HG03097 (cell line): ENCODE results near the gene CDH4.

Experiments used
- ATAC-seq: cut with Tn5 transposase; IDR thresholded peaks from one replicate; pipeline ENCODE4 v1.9.1; 2021; ENCODE audit not compliant: unreplicated experiment, low FRiP score

The CDH4 gene

DNA sequence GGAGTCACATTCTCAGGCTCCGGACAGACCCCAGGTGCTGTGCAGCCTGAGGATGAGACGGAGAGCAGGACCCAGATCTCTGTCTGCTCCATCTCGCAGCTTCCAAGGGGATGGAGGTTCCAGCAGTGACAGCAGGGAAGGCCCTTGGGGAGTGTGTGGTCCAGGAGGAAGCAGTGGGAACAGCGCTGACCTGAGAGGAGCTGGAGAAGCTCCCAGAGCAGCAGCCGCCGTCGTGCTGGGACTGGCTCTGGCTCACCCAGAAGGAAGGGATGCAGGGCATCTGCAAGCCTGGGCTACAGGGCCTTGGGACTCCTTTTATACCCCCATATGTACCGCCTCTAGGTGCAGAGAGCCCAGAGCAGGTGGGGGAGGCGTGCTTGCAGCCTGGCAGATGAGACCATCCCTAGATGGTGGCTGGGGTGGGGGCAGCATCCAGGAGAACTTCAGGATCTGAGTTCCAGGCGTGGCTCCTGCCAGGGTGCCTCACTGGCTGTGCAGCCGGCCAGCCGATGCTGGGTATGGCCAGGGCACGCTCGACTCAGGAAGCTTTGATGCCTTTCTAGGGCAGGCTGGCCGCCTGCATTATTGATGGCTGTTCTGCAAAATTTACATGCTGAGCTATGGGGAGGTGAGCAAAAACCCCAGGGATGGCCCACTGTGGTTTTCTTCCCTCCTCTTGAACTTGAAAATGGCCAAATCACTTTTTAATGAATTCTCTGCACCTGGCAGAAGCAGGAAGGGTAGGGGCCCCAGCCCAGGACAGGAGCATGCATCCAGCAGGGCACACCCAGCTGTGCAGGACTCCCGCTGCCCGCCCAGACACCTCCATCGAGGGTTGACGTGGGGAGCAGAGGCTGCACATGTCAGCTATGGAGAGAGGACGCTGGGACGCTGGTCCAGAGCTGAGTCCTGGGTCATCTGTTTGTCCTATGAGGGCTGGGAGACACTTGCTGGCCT lies 634.0 kb downstream of the CDH4 start:
- no peak for ATAC-seq

DNA sequence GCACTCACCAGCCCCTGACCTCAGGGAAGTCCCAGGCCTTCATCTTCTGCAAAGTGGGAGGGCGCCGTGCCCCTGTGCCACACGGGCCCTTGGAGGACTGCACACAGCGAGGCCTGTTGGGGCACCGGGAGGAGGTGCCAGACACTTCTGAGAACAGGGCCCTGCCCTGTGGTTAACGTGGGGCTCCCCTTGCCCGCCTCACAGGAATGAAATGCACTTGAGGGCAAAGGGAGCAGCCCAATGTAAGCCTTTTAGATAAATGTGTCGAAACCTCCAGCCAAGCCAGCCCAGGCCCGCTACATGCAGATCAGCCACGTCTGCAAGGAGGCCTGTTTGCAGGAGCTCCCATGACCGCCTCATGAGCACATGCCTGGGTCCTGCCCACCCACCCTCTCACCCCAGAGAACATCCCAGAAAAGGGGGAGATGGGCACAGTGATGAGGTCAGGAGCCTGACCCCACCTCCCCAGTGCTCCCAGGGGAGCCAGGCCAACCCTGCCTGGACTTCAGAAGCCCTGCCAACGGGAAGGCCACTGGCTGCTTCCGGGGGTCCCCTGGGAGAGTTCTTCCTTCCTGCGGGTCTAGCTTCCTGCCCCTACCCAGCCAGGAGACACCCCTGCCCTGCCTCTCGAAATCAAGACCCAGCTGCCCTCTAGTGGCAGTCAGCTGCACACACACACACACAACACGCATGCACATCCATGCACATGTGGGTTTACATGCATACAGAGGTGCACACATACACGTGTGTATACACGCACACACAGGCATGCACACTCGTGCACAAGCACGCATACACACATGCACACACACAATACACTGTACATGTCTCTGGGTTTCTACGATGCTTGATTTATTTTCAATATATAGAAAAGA lies 634.9 kb downstream of the CDH4 start:
- ATAC-seq, result no peak

DNA sequence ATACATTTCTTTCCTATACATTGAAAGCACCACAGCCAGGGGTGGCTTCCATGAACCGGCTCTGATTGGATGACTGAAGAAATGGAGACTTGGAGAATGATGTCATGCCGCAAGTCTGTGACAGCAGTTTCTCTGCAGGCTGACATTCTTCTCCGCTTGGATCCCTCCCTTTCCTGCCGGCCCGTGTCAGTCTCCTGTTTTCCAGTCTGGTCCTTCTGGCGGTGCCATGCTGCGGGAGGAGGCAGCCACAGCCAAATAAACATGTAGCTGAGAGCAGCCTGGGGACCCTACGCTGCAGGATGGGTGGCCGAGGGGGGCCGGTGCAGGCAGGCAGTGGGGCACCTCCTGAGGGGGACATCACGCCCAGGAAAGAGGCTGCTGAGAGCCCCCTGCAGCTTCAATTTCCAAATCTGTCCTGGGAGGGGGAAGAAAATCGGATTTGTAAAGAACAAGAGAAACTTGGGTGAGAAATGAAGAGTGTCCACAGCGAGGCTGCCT lies 635.6 kb downstream of the CDH4 start:
- ATAC-seq, result no peak

DNA sequence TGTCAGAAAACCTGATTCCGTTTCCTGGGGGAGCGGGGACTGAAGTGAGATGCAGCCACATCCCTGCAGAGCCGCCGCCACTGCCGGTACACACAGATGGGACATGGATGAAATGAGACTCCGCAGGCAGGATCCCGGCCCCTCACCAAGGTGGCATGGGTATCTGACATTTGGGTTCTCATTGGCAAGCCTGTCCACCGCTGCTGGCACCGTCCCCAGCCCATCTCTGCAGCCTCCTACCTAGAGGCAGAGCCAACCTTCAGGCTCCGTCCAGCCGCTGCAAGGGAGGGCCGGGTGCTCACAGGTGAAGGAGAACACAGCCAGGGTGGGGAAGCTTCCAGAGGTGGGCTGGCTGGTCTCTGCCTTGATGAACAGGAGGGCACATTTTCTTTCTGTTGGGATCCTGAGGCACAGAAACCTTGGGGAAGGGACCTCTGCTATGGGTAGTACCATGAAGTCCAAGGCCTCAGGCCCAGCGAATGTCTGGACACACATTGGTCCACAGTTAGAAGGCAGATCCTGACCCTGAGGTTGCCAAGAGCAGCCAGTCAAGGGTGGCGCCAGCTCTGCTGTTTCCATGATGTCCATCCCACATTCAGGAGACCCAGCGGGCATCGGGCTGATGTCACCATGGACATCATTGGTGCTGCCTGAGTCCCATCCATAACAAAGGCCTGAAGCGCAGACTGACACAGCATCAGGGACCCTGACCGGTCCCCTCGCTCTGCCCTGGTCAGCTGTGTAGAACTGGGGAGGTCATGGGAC lies 636.2 kb downstream of the CDH4 start:
- ATAC-seq, result no peak

DNA sequence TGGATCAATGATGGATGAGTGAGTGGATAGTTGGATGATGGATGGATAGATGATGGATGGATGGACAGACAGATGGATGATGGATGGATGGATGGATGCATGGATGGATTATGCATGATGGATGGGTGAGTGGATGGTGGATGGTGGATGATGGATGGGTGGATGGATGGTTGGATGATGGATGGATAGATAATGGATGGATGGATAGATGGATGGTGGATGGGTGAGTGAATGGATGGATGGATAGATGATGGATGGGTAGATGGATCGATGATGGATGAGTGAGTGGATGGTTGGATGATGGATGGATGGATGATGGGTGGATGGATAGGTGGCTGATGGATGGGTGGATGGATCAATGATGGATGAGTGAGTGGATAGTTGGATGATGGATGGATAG lies 637.6 kb downstream of the CDH4 start:
- no peak for ATAC-seq

DNA sequence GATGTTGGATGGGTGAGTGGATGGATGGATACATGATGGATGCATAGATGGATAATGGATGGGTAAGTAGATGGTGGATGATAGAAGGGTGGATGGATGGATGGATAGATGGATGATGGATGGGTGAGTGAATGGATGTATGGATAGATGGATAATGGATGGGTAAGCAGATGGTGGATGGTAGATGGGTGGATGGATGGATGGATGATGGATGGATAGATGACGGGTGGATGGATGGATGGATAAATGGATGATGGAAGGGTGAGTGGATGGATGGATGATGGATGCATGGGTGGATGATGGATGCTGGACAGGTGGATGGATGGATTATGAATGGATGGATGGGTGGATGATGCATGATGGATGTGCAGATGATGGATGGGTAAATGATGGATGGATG lies 638.1 kb downstream of the CDH4 start:
- no peak for ATAC-seq

DNA sequence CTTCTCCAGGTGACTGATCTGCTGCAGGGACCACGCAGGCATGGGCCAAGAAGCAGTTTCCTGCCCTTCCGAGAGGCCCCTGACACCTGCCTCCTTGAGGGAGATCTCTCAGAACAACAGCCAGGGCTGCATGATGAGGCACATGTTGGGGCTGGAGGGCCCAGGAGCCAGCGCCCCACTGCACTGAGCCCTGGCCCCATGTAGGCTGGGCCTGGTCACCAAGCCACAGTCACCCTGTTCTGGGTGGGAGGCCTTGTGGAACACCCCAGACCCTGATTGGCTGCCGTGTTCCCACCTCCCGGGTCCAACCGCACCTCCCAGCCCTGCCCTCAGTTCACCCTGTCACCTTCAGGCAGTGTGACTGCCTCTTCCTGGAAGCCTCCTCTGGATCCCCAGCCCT lies 639.4 kb downstream of the CDH4 start:
- no peak for ATAC-seq

DNA sequence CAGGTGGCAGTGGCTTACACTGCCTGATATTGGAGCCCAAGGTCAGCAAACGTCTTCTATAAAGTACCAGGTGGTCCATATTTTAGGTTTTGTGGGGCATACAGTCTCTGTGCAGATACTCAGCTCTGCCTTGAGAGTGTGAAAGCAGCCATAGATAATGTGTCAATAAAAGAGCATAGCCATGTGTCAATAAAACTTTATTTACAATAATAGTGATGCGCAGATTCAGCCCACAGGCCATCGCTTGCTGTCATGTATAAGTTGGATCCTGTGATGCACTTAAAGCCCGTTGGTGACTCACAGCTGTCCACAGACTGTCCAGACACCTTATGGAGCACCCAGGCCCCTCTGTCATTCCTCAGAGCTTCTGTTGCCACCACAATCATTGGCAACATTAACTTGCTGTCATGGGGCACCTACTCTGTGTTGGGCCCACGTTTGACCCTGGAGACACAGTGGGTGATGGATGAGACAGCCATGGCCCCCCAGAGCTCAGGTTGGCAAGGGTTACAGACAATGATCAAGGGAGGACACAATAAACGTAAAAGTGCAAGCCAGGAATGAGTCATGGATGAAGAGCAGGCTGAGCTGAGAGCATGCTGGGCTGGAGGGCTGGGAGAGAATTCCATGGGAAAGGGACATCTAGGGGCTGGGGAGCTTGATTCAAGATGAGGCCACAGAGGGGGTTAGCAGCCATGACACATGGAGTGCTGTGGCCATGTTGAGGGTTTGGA lies 640.0 kb downstream of the CDH4 start:
- ATAC-seq, result no peak

DNA sequence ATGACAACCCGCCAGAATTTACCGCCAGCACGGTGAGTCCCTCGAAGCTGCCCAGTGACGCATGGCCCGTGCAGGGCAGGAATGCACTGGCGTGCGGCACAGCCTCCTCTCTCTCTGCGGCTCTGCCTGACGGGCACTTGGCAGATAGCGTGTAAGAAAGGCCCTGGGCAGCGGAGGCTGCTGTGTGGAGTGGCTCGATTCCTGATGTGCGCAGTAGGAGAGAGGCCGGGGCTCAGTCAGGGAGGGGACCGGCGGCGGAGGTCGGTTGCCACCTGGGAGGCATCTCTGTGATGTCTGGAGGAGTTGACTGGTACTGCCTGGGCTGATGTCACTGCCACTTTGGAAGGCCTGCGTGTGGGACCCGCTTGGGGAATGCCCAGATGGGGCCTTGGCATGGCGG lies 643.0 kb downstream of the CDH4 start:
- ATAC-seq, result no peak

DNA sequence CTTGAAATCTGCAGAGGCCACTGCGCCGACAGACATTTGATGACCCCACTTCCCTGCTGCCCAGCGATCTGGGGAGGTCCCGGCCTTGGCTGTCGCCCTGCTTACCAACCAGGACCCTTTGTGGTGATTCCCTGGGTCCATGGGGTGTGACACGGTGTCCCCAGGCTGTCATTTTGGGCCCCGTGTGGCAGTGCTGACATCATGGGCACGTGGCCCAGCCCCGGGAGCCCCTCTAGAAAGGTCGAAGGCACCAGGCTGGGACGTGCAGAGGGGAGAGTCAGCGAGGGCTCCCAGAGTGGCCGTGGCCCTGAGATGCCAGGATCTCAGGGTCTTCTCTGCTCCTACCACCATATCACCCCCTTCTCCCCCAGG lies 643.6 kb downstream of the CDH4 start:
- no peak for ATAC-seq

DNA sequence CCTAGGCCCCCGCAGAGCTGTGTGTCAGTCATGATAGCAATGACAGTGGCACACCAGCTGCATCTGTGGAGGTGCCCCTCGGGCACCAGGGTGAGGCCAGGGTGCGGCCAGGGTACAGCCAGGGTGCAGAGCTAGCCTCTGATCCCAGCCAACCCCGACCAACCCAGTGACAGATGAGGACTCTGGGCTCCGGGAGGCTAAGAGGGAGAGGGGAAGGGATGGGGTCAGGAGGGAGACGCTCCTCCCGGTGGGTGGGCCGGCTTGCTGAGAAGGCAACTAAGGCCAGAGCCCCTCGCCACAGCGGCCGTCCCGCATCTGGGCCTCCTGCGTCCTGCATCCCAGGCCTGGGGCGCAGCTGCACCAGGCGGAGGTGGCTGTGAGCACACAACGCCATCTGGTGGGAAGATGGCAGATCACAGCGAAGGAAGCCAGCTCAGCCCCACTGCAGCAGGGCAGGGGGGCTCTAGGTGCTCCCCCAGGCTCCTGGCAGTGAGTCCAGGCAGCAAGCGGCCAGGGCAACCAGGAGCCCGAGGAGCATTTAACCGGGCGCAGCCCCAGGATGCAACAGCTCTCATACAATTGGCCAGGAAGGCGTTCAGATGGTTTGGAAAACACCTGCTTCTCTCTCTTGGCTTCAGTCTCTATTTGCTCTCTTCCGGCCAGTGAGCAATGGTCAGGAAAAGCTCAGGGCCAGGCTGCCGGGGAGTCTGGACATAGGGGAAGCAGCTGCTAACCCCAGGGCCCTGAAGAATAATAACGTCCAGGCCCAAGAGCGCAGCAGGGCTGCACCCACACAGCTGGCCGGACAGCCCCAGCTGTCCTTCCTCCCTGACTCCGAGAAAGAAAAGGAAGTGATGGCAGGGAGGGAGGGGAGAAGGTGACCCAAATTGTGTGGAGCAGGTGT lies 644.2 kb downstream of the CDH4 start:
- no peak for ATAC-seq

DNA sequence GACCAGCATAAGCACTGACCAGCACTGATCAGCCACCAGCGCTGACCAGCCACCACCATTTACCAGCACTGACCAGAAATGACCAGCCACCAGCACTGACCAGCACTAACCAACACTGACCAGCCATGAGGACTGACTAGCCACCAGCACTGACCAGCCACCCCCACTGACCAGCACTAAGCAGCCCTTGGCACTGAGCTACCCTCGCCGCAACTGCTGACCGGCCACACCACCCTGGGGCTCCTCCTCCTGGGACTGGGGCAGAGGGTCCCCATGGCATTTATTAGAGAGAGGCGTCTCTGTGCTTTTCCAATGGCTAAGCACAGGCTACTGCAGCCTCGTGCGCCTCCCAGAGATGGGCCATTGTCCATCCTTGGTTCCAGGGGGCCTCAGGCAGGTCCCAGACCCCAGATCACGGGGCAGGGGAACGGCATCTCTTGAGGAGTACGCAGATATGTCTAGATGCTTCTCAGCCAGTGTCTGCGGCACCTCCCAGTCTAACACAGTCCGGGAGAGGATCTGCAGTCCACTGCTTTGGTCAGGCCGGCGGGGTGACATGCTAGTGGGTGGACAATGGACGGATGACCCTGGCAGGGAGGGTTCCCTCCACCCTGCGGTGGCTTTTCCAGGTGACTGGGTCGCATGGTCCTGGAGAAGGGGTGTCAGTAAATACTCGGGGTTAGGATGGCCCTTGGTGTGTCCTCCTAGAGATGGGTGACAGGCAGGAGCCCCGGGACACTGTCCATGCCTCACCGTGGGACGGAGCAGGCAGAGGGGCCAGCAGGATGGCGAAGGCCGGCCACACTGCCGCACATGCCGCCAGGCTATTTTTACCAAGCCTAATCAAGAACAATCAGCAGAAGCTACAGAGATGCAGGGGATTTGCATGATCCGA lies 645.6 kb downstream of the CDH4 start:
- no peak for ATAC-seq

DNA sequence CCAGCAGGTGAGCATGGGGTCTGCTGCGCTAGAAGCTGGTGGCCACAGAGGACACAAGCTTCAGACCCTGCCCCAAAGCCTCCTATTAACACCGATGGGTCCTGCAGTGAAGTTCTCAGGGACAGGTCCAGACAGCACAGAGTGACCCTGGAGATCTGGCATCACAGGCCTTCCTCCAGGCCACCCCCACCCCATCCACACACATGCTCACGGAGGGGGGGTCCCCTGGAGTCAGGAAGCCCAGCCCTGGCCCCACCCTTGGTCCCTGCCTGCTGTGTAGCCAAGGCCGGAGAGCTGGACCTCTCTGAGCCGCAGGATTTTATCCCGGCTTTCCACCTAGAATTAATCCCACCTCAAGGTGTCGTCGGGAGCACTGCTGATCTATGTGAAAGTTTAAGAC lies 646.3 kb downstream of the CDH4 start:
- ATAC-seq, result no peak

DNA sequence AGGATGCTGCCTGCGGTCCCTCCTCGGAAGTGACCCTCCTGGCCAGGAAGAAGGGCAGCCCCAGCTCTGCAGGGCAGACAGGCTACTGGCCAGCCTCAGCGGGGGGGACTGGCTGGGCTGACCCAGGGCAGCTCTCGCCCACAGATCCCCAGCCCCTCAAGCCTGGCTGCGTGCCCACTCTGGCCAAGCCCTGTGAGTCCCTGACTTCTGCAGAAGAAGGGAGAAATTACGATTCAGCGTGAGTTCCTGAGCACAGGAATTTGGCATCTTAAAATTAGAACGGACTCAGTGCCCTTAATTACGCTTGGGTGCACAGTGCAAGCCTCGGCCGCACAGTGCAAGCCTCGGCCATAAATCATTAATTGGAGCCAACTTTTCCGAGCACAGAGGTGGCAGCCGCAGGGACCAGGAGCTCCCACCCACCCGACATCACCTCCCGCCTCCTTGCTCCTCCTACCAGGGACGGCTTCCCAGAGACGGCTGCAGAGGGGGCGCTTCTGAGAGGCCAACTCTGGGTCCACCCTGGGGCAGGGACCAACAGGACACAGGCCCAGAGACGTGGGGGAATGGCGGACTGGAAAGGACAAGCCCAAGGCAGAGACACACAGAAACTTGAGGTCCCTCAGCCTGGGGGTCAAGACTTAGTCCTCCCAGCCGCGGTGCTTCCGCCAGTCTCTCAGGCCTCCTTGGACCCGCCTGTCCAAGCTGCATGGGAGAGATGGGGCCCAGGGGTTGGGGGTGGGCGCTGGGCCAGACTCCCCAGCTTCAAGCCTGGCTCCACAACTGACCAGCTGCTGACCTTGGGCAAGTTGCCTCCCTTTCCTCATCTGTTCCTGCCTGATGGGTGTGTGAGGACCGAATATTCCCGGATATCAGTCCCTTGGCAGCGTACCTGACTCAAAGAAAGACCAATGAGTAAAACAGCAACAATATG lies 648.2 kb downstream of the CDH4 start:
- ATAC-seq, result no peak

DNA sequence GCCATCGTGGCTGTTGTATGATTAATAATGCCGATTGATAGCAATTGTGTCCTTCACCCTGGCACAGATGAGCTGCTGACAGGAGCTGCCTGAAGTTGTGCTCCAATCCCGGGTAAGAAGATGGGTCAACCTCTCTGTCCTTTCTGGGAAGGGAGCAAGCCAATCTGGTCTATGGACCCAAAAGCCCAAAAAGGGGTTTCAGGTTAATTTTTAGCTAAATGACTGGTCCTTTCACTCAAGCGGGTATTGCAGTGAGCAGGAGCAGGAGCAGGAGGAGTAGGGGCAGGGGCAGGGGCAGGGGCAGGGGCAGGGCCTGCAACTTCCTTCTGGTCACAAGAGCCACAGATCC lies 648.9 kb downstream of the CDH4 start:
- ATAC-seq, result no peak

DNA sequence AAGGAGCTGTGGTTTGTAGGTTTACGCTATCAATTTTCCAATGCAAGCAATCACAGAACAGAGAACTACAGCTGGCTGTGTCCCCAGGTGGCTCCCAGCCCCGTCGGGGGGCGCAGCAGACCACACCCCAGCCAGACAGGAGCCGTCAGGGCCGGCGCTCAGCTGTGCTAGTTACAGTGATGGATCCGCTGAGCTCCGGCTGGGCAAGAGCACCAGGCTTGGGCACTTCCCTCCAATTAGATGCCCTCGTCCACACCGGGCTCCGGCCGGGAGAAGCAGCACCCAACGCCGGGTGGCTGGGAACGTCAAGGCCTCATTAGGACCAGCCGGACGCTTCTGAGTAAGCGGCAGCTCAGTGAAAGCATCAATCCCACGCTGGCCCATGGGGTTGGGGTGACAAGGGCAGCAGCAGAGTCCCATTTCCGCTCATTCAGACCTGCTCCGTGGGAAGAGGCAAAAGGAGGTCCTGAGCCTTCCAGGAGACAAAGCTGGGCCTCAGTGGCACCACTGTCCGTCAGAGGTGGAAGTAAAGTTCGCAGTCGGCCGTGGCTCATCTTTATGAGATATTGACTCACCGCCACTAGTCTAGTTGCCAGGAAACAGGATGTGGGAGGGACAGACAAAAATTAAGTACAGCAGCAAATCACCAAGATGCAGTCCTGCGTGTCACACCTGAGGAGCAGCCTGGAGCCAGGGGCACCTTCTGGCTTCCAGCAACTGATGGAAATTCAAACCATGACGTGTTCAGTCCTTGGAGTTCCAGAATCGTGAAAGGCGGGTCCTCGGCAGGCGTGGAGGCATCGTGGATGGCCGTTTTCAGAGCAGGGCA lies 649.5 kb downstream of the CDH4 start:
- no peak for ATAC-seq
